DOHH2 (cell line): ENCODE data around the gene GABPB2.

Experiments used
- CTCF ChIP-seq: fragments of 200-600 bp; sonication (generic); IDR thresholded peaks from one replicate; pipeline ENCODE4 v1.5.1; 2014; ENCODE audit warnings: antibody characterized with exemption, mild to moderate bottlenecking, low read depth, low read length; ENCODE audit not compliant: poor library complexity, severe bottlenecking
- EZH2phosphoT487 ChIP-seq: fragments of 200-600 bp; sonication (generic); IDR thresholded peaks from 2 replicates; pipeline ENCODE4 v1.6.1; 2017; ENCODE audit warnings: borderline replicate concordance, mild to moderate bottlenecking, antibody characterized with exemption, low read length, moderate library complexity, mixed read lengths

GRCh38 chr1:151165738-151166504 lies 95.4 kb downstream of the GABPB2 start, which contains the start of the genes LYSMD1 and SCNM1:
- no peak for TF ChIP-seq CTCF
- no peak for TF ChIP-seq EZH2phosphoT487
